Thyroid gland (tissue), 4 donors: ENCODE results near the gene ZBTB8A.

ENCODE experiments used
- POLR2A ChIP-seq, 2 donors: fragments of 450-650 bp; IDR thresholded peaks; one replicate each; pipeline ENCODE4 v1.6.1; 2017; ENCODE audit warnings: antibody characterized with exemption in 2 of 2, mild to moderate bottlenecking in 2 of 2, moderate library complexity in 1 of 2
- TF ChIP-seq, protein P1 (sequence below), 6 experiments: fragments of 200-600 bp in 3 of 6; fragments of 450-650 bp in 3 of 6; sonication (generic) in 3 of 6; IDR thresholded peaks; one replicate each; pipeline ENCODE4 v1.5.1; 2016 to 2019; ENCODE audit warnings: antibody characterized with exemption in 6 of 6, mild to moderate bottlenecking in 2 of 6, inconsistent platforms in 1 of 6, moderate library complexity in 1 of 6

DNA sequence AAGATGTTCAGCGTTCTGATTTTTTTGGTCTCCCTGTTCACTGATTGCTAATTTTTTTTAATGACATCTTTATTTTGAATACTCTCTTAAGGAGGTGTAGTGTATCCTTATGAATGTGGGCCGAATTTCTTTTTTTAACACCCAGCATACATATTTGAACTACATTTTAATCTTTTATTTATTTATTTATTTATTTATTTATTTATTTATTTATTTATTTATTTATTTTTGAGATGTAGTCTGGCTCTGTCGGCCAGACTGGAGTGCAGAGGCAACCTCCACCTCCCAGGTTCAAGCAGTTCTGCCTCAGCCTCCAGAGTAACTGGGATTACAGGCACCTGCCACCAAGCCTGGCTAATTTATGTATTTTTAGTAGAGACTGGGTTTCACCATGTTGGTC, 15.1 kb downstream of the ZBTB8A start:
- TF ChIP-seq, protein P1, sequence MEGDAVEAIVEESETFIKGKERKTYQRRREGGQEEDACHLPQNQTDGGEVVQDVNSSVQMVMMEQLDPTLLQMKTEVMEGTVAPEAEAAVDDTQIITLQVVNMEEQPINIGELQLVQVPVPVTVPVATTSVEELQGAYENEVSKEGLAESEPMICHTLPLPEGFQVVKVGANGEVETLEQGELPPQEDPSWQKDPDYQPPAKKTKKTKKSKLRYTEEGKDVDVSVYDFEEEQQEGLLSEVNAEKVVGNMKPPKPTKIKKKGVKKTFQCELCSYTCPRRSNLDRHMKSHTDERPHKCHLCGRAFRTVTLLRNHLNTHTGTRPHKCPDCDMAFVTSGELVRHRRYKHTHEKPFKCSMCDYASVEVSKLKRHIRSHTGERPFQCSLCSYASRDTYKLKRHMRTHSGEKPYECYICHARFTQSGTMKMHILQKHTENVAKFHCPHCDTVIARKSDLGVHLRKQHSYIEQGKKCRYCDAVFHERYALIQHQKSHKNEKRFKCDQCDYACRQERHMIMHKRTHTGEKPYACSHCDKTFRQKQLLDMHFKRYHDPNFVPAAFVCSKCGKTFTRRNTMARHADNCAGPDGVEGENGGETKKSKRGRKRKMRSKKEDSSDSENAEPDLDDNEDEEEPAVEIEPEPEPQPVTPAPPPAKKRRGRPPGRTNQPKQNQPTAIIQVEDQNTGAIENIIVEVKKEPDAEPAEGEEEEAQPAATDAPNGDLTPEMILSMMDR (IDR thresholded peaks at IDR 0.05), result no peak
- TF ChIP-seq POLR2A (IDR thresholded peaks at IDR 0.05), result no peak
